ENCODE data around the gene BTN3A1. TPM values are rescaled to one million over a fixed set of nuclear protein-coding genes. Genes with fewer than 3 reads are reported as not detected.
"Not testable (repeated sequence)": the region's sequence is repeated elsewhere in the genome, so short reads cannot be mapped to it uniquely, and the experiment has no call there.

BTN3A1 gene
- total RNA-seq, 1 donor, result 51.2 TPM

GRCh38 chr6:26367114-26367513 lies 35.0 kb upstream of the BTN3A1 start:
- H3K27me3 ChIP-seq (ENCODE audit: insufficient read depth, low read length), result no peaks in the 10 kb centered on the region
- H3K4me1 ChIP-seq (ENCODE audit: insufficient read depth, low read length), result peaks cover 42% of the 10 kb centered on the region
- H3K4me3 ChIP-seq (ENCODE audit: low read length), result peak overlapping the region; percentile 70
- no peaks in the 10 kb centered on the region for H3K9me3 ChIP-seq (ENCODE audit: low read depth, low read length)

- not testable (repeated sequence) for H3K9me3 ChIP-seq (ENCODE audit: low read depth, low read length); H3K27me3 ChIP-seq (ENCODE audit: insufficient read depth, low read length); H3K4me3 ChIP-seq (ENCODE audit: low read length)
- peaks cover 28% of the 10 kb centered on the region for H3K4me1 ChIP-seq (ENCODE audit: insufficient read depth, low read length)
Observed at GRCh38 chr6:26371813-26372212, 30.3 kb upstream of the BTN3A1 start.

- Histone ChIP-seq H3K4me1 (ENCODE audit: insufficient read depth, low read length) (peaks cover 22% of the 10 kb centered on the region), H3K9me3 (ENCODE audit: low read depth, low read length) (no peaks in the 10 kb centered on the region), H3K4me3 (ENCODE audit: low read length) (no peak overlapping the region), H3K27me3 (ENCODE audit: insufficient read depth, low read length) (no peaks in the 10 kb centered on the region)
Observed at GRCh38 chr6:26372308-26373144, 29.5 kb upstream of the BTN3A1 start.

GRCh38 chr6:26375270-26375669 lies 26.8 kb upstream of the BTN3A1 start:
- no peaks in the 10 kb centered on the region for H3K9me3 ChIP-seq (ENCODE audit: low read depth, low read length)
- no peak overlapping the region for H3K4me3 ChIP-seq (ENCODE audit: low read length)
- peaks cover 7% of the 10 kb centered on the region for H3K4me1 ChIP-seq (ENCODE audit: insufficient read depth, low read length)
- no peaks in the 10 kb centered on the region for H3K27me3 ChIP-seq (ENCODE audit: insufficient read depth, low read length)

GRCh38 chr6:26377719-26378118 lies 24.4 kb upstream of the BTN3A1 start:
- Histone ChIP-seq H3K9me3 (ENCODE audit: low read depth, low read length) (no peaks in the 10 kb centered on the region), H3K27me3 (ENCODE audit: insufficient read depth, low read length) (no peaks in the 10 kb centered on the region), H3K4me1 (ENCODE audit: insufficient read depth, low read length) (no peaks in the 10 kb centered on the region), H3K4me3 (ENCODE audit: low read length) (no peak overlapping the region)

- not testable (repeated sequence) for H3K27me3 ChIP-seq (ENCODE audit: insufficient read depth, low read length); H3K9me3 ChIP-seq (ENCODE audit: low read depth, low read length); H3K4me1 ChIP-seq (ENCODE audit: insufficient read depth, low read length); H3K4me3 ChIP-seq (ENCODE audit: low read length)
Observed at GRCh38 chr6:26378143-26378542, 23.9 kb upstream of the BTN3A1 start.

- Histone ChIP-seq H3K27me3 (ENCODE audit: insufficient read depth, low read length) (no peaks in the 10 kb centered on the region), H3K9me3 (ENCODE audit: low read depth, low read length) (no peaks in the 10 kb centered on the region), H3K4me3 (ENCODE audit: low read length) (no peak overlapping the region), H3K4me1 (ENCODE audit: insufficient read depth, low read length) (peaks cover 9% of the 10 kb centered on the region)
Observed at GRCh38 chr6:26379292-26379691, 22.8 kb upstream of the BTN3A1 start.

- Histone ChIP-seq H3K9me3 (ENCODE audit: low read depth, low read length) (no peaks in the 10 kb centered on the region), H3K4me3 (ENCODE audit: low read length) (no peak overlapping the region), H3K4me1 (ENCODE audit: insufficient read depth, low read length) (peaks cover 14% of the 10 kb centered on the region), H3K27me3 (ENCODE audit: insufficient read depth, low read length) (no peaks in the 10 kb centered on the region)
Observed at GRCh38 chr6:26379740-26380139, 22.3 kb upstream of the BTN3A1 start.

- H3K4me3 ChIP-seq (ENCODE audit: low read length), result no peak overlapping the region
- H3K9me3 ChIP-seq (ENCODE audit: low read depth, low read length), result no peaks in the 10 kb centered on the region
- H3K27me3 ChIP-seq (ENCODE audit: insufficient read depth, low read length), result no peaks in the 10 kb centered on the region
- H3K4me1 ChIP-seq (ENCODE audit: insufficient read depth, low read length), result peaks cover 19% of the 10 kb centered on the region
Observed at GRCh38 chr6:26380256-26380655, 21.8 kb upstream of the BTN3A1 start.

- Histone ChIP-seq H3K4me3 (ENCODE audit: low read length) (no peak overlapping the region), H3K27me3 (ENCODE audit: insufficient read depth, low read length) (no peaks in the 10 kb centered on the region), H3K4me1 (ENCODE audit: insufficient read depth, low read length) (peaks cover 32% of the 10 kb centered on the region), H3K9me3 (ENCODE audit: low read depth, low read length) (no peaks in the 10 kb centered on the region)
Observed at GRCh38 chr6:26382121-26382520, 20.0 kb upstream of the BTN3A1 start.

- H3K27me3 ChIP-seq (ENCODE audit: insufficient read depth, low read length), result no peaks in the 10 kb centered on the region
- H3K4me1 ChIP-seq (ENCODE audit: insufficient read depth, low read length), result peaks cover 32% of the 10 kb centered on the region
- H3K4me3 ChIP-seq (ENCODE audit: low read length), result peak overlapping the region; percentile 73
- H3K9me3 ChIP-seq (ENCODE audit: low read depth, low read length), result no peaks in the 10 kb centered on the region
Observed at GRCh38 chr6:26383624-26384417, 18.3 kb upstream of the BTN3A1 start.

GRCh38 chr6:26385734-26386125 lies 16.3 kb upstream of the BTN3A1 start:
- Histone ChIP-seq H3K9me3 (ENCODE audit: low read depth, low read length) (no peaks in the 10 kb centered on the region), H3K27me3 (ENCODE audit: insufficient read depth, low read length) (no peaks in the 10 kb centered on the region), H3K4me3 (ENCODE audit: low read length) (no peak overlapping the region), H3K4me1 (ENCODE audit: insufficient read depth, low read length) (peaks cover 49% of the 10 kb centered on the region)

- Histone ChIP-seq H3K4me1 (ENCODE audit: insufficient read depth, low read length) (peaks cover 49% of the 10 kb centered on the region), H3K9me3 (ENCODE audit: low read depth, low read length) (no peaks in the 10 kb centered on the region), H3K27me3 (ENCODE audit: insufficient read depth, low read length) (no peaks in the 10 kb centered on the region), H3K4me3 (ENCODE audit: low read length) (no peak overlapping the region)
Observed at GRCh38 chr6:26387565-26387964, 14.5 kb upstream of the BTN3A1 start.

- Histone ChIP-seq H3K4me3 (ENCODE audit: low read length) (no peak overlapping the region), H3K9me3 (ENCODE audit: low read depth, low read length) (no peaks in the 10 kb centered on the region), H3K4me1 (ENCODE audit: insufficient read depth, low read length) (peaks cover 52% of the 10 kb centered on the region), H3K27me3 (ENCODE audit: insufficient read depth, low read length) (no peaks in the 10 kb centered on the region)
Observed at GRCh38 chr6:26388014-26388413, 14.1 kb upstream of the BTN3A1 start.

GRCh38 chr6:26388441-26388840 lies 13.6 kb upstream of the BTN3A1 start:
- Histone ChIP-seq H3K9me3 (ENCODE audit: low read depth, low read length) (no peaks in the 10 kb centered on the region), H3K4me1 (ENCODE audit: insufficient read depth, low read length) (peaks cover 55% of the 10 kb centered on the region), H3K4me3 (ENCODE audit: low read length) (no peak overlapping the region), H3K27me3 (ENCODE audit: insufficient read depth, low read length) (no peaks in the 10 kb centered on the region)

Measured in mononuclear cell (primary cell).